CD14-positive monocyte (primary cell): Measurements from ENCODE around the gene PKP3. TPM values are rescaled to one million over a fixed set of nuclear protein-coding genes. Genes with fewer than 3 reads are reported as not detected.

Experiments used
- DNase-seq, 3 donors: peaks; one replicate each; pipeline ENCODE4 v3.0.0-alpha.2; 2011 to 2022
- H2AFZ ChIP-seq: 2 replicates; pipeline ENCODE4 v1.6.0; 2012; ENCODE audit warnings: mild to moderate bottlenecking, low read depth, low read length, inconsistent platforms; ENCODE audit not compliant: insufficient read depth, poor library complexity, severe bottlenecking
- H3K27ac ChIP-seq, 2 donors: 1 replicate in 1 of 2; 2 replicates in 1 of 2; pipeline ENCODE4 v1.5.1; 2012 to 2013; ENCODE audit warnings: low read length in 2 of 2, control low read depth in 1 of 2, inconsistent platforms in 1 of 2, low read depth in 1 of 2, mild to moderate bottlenecking in 1 of 2
- H3K27me3 ChIP-seq, 2 donors: one replicate each; pipeline versions ENCODE4 v1.6.0 to v1.6.1; 2011 to 2013; ENCODE audit warnings: low read length in 2 of 2; ENCODE audit not compliant: control insufficient read depth in 2 of 2, insufficient read depth in 2 of 2
- H3K36me3 ChIP-seq, 2 donors: replicated peaks in 1 of 2; 1 replicate in 1 of 2; 2 replicates in 1 of 2; pipeline versions ENCODE4 v1.5.1 to v1.6.1; 2012 to 2013; ENCODE audit warnings: low read length in 2 of 2, control low read depth in 1 of 2, inconsistent platforms in 1 of 2, mild to moderate bottlenecking in 1 of 2; ENCODE audit not compliant: insufficient read depth in 2 of 2, control insufficient read depth in 1 of 2
- H3K4me1 ChIP-seq, 2 donors: 1 replicate in 1 of 2; 2 replicates in 1 of 2; pipeline versions ENCODE4 v1.5.1 to v1.6.1; 2012 to 2013; ENCODE audit warnings: low read length in 2 of 2, control low read depth in 1 of 2, inconsistent platforms in 1 of 2, mild to moderate bottlenecking in 1 of 2, moderate library complexity in 1 of 2; ENCODE audit not compliant: insufficient read depth in 2 of 2, control insufficient read depth in 1 of 2
- H3K4me2 ChIP-seq: replicated peaks from 2 replicates; pipeline ENCODE3; 2012; ENCODE audit warnings: low read length, moderate library complexity, mild to moderate bottlenecking; ENCODE audit not compliant: poor library complexity, severe bottlenecking; ENCODE audit errors: extremely low read depth
- H3K4me3 ChIP-seq, 3 experiments: fragments of 200-600 bp in 1 of 3; sonication (generic) in 1 of 3; replicated peaks in 1 of 3; 1 replicate in 2 of 3; 2 replicates in 1 of 3; pipeline ENCODE4 v1.5.1; 2011 to 2013; ENCODE audit warnings: low read length in 3 of 3, mild to moderate bottlenecking in 3 of 3, control low read depth in 2 of 3, low read depth in 2 of 3, inconsistent platforms in 1 of 3, moderate library complexity in 1 of 3
- H3K79me2 ChIP-seq: 2 replicates; pipeline ENCODE4 v1.6.0; 2012; ENCODE audit warnings: mild to moderate bottlenecking, control low read depth, inconsistent platforms, low read length, moderate library complexity; ENCODE audit not compliant: insufficient read depth
- H3K9ac ChIP-seq: 2 replicates; pipeline ENCODE4 v1.6.0; 2017; ENCODE audit warnings: low read length, mild to moderate bottlenecking; ENCODE audit not compliant: insufficient read depth, poor library complexity, severe bottlenecking
- H3K9me3 ChIP-seq, 2 donors: replicated peaks in 1 of 2; 1 replicate in 1 of 2; 2 replicates in 1 of 2; pipeline versions ENCODE4 v1.5.1 to v1.6.1; 2012 to 2013; ENCODE audit warnings: low read length in 2 of 2, control low read depth in 1 of 2; ENCODE audit not compliant: control insufficient read depth in 1 of 2, insufficient read depth in 1 of 2
- H4K20me1 ChIP-seq: 2 replicates; pipeline ENCODE4 v1.6.0; 2012; ENCODE audit warnings: mild to moderate bottlenecking, low read length, control low read depth, moderate library complexity; ENCODE audit not compliant: insufficient read depth
- H3K27ac Mint-ChIP-seq, 7 donors: one replicate each; pipeline ENCODE4 v1.8.0; 2020; ENCODE audit warnings: mild to moderate bottlenecking in 7 of 7, mixed read lengths in 7 of 7, moderate library complexity in 6 of 7, inconsistent platforms in 2 of 7
- H3K27me3 Mint-ChIP-seq, 3 donors: one replicate each; pipeline ENCODE4 v1.8.0; 2021 to 2022; ENCODE audit warnings: low read depth in 3 of 3, mild to moderate bottlenecking in 3 of 3, mixed read lengths in 3 of 3, moderate library complexity in 3 of 3, inconsistent platforms in 1 of 3
- H3K36me3 Mint-ChIP-seq, 2 donors: one replicate each; pipeline ENCODE4 v1.8.0; 2020; ENCODE audit warnings: mixed read lengths in 2 of 2, inconsistent platforms in 1 of 2, mild to moderate bottlenecking in 1 of 2
- H3K4me1 Mint-ChIP-seq: one replicate; pipeline ENCODE4 v1.8.0; 2020; ENCODE audit warnings: mild to moderate bottlenecking, mixed read lengths
- H3K4me3 Mint-ChIP-seq, 2 donors: one replicate each; pipeline ENCODE4 v1.8.0; 2020; ENCODE audit warnings: mild to moderate bottlenecking in 2 of 2, mixed read lengths in 2 of 2, moderate library complexity in 1 of 2
- H3K9me3 Mint-ChIP-seq, 7 donors: one replicate each; pipeline ENCODE4 v1.8.0; 2020 to 2022; ENCODE audit warnings: mixed read lengths in 7 of 7, mild to moderate bottlenecking in 6 of 7, moderate library complexity in 6 of 7, inconsistent platforms in 2 of 7
- CTCF ChIP-seq: fragments of 200-600 bp; IDR thresholded peaks from one replicate; pipeline ENCODE4 v1.8.0; 2022; ENCODE audit warnings: antibody characterized with exemption, mild to moderate bottlenecking
- WGBS: methylation state at CpG from one replicate; pipeline ENCODE4 v1.1.5; 2013; ENCODE audit warnings: missing lambda C conversion rate; ENCODE audit not compliant: insufficient coverage; 5-methylcytosine and 5-hydroxymethylcytosine counted together
- intact Hi-C, 2 donors: fragments of 100-400 bp; cut with micrococcal nuclease; formaldehyde crosslinking; loops; one replicate each; pipeline versions ENCODE4 v1.15.0 to v1.15.1; 2023
- polyA plus RNA-seq, 3 donors: library from polyadenylated mRNA; depleted of rRNA in 1 of 3; unstranded in 2 of 3; stranded (reverse) in 1 of 3; fragments of 300-500 nt in 2 of 3; fragments of >200 nt in 1 of 3; fragmentation: Illumina TruSeq in 2 of 3; gene quantifications; 1 replicate in 2 of 3; 2 replicates in 1 of 3; pipeline ENCODE4 v1.2.3, GENCODE V29; 2012 to 2021

The PKP3 gene
- polyA plus RNA-seq, 3 donors, result not detected

- H3K9ac ChIP-seq, result no peak overlapping the region
- H3K36me3 ChIP-seq, result no peaks in the 10 kb centered on the region
- H3K79me2 ChIP-seq, result no peaks in the 10 kb centered on the region
- peaks cover 3 to 6% (median 5%) of the 10 kb centered on the region in 3 donors for H3K27me3 Mint-ChIP-seq
- H3K4me3 ChIP-seq, result no peak overlapping the region
- no peaks in the 10 kb centered on the region for H3K4me1 ChIP-seq
- no peak overlapping the region for H3K4me3 Mint-ChIP-seq
- no peaks in the 10 kb centered on the region for H3K36me3 Mint-ChIP-seq
- no peaks in the 10 kb centered on the region for H3K9me3 ChIP-seq
- TF ChIP-seq CTCF, result no peak
- H2AFZ ChIP-seq, result no peak overlapping the region
- H3K4me2 ChIP-seq, result no peak overlapping the region
- H4K20me1 ChIP-seq, result no peaks in the 10 kb centered on the region
- H3K27me3 ChIP-seq, result no peaks in the 10 kb centered on the region
- no peaks in the 10 kb centered on the region for H3K4me1 Mint-ChIP-seq
- H3K27ac Mint-ChIP-seq, result no peak overlapping the region
- no peak overlapping the region for H3K27ac ChIP-seq
- intact Hi-C loops, result no loop called here
- 94% methylated on average over 15 of the region's 20 CpGs for WGBS
- H3K9me3 Mint-ChIP-seq, result peaks cover 0 to 10% (median 2%) of the 10 kb centered on the region in 7 donors
- DNase-seq, result no peak
Measured at GRCh38 chr11:432501-433100, 38.6 kb downstream of the PKP3 start.

DNA sequence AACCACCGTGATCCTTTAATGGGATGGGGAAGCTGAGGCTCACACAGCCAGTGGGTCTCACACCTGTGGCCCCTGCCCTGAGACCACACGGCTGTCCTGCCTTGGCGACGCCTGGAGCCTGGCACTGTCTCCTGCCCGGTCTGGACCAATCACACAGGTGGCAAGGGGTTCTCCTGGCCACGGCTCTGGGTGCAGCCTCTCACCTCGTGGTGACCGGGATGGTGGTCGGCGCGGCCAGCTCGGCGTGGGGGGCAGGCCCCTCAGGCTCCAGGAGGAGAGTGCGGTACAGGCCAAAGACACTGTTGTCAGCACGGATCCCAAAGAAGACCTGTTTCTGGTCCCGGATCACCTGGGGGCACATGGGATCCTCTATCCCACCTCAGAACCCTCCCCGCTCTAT lies 39.1 kb downstream of the PKP3 start:
- Mint-ChIP-seq H3K27ac (no peak overlapping the region), H3K4me1 (no peaks in the 10 kb centered on the region), H3K36me3 (no peaks in the 10 kb centered on the region), H3K27me3 (peaks cover 3 to 6% (median 5%) of the 10 kb centered on the region in 3 donors), H3K9me3 (peaks cover 0 to 9% (median 2%) of the 10 kb centered on the region in 7 donors), H3K4me3 (no peak overlapping the region)
- Histone ChIP-seq H3K36me3 (no peaks in the 10 kb centered on the region), H2AFZ (no peak overlapping the region), H3K27me3 (no peaks in the 10 kb centered on the region), H3K9ac (no peak overlapping the region), H3K4me1 (no peaks in the 10 kb centered on the region), H3K4me3 (no peak overlapping the region), H4K20me1 (no peaks in the 10 kb centered on the region), H3K4me2 (no peak overlapping the region), H3K79me2 (no peaks in the 10 kb centered on the region), H3K9me3 (no peaks in the 10 kb centered on the region), H3K27ac (no peak overlapping the region)
- WGBS, result 96% methylated on average over 17 of the region's 17 CpGs
- TF ChIP-seq CTCF, result no peak
- intact Hi-C loops, result no loop called here
- DNase-seq, result no peak
